Stomach (tissue), 9 donors: Measurements from ENCODE around the gene F13B. TPM values are rescaled to one million over a fixed set of nuclear protein-coding genes. Genes with fewer than 3 reads are reported as not detected.

ENCODE experiments used
- DNase-seq, 2 donors: peaks; one replicate each; pipeline versions ENCODE4 v3.0.0 to v3.0.0-alpha.2; 2013 to 2019
- H3K27ac ChIP-seq, 5 donors: fragments of 200-600 bp in 4 of 5; sonication (generic) in 4 of 5; one replicate each; pipeline ENCODE4 v1.5.1; 2013 to 2019; ENCODE audit warnings: mild to moderate bottlenecking in 1 of 5, moderate library complexity in 1 of 5
- H3K27me3 ChIP-seq, 3 donors: fragments of 200-600 bp; sonication (generic); one replicate each; pipeline ENCODE4 v1.5.1; 2017 to 2019; ENCODE audit warnings: mixed run types in 1 of 3
- H3K36me3 ChIP-seq, 4 donors: fragments of 200-600 bp; sonication (generic); 1 replicate in 3 of 4; 2 replicates in 1 of 4; pipeline ENCODE4 v1.5.1; 2016 to 2019
- H3K4me1 ChIP-seq, 4 donors: fragments of 200-600 bp; sonication (generic); one replicate each; pipeline ENCODE4 v1.5.1; 2016 to 2019
- H3K4me3 ChIP-seq, 4 donors: fragments of 200-600 bp; sonication (generic) in 3 of 4; one replicate each; pipeline ENCODE4 v1.5.1; 2016 to 2019; ENCODE audit warnings: mild to moderate bottlenecking in 1 of 4
- H3K9me3 ChIP-seq, 4 donors: fragments of 200-600 bp; sonication (generic); one replicate each; pipeline ENCODE4 v1.5.1; 2016 to 2019
- CTCF ChIP-seq, 7 experiments: fragments of 450-650 bp in 4 of 7; fragments of 200-600 bp in 3 of 7; sonication (generic) in 3 of 7; IDR thresholded peaks; one replicate each; pipeline ENCODE4 v1.5.1; 2016 to 2019; ENCODE audit warnings: antibody characterized with exemption in 7 of 7, control low read depth in 2 of 7, mild to moderate bottlenecking in 1 of 7
- EP300 ChIP-seq: sonication (generic); formaldehyde crosslinking; IDR thresholded peaks from one replicate; pipeline ENCODE4 v1.6.1; 2017; ENCODE audit warnings: antibody characterized with exemption
- POLR2A ChIP-seq, 4 donors: fragments of 450-650 bp; IDR thresholded peaks; one replicate each; pipeline ENCODE4 v1.6.1; 2016; ENCODE audit warnings: antibody characterized with exemption in 4 of 4, control low read depth in 2 of 4, mild to moderate bottlenecking in 1 of 4, moderate library complexity in 1 of 4
- POLR2AphosphoS5 ChIP-seq, 3 donors: sonication (generic); formaldehyde crosslinking; IDR thresholded peaks; one replicate each; pipeline ENCODE4 v1.6.1; 2016; ENCODE audit warnings: antibody characterized with exemption in 3 of 3
- WGBS, 5 donors: extraction: QIAGEN DNeasy Blood & Tissue Kit in 3 of 5; methylation state at CpG; one replicate each; pipeline versions ENCODE4 v1.1.5 to v1.1.7; 2013 to 2018; 5-methylcytosine and 5-hydroxymethylcytosine counted together
- intact Hi-C: fragments of 100-400 bp; cut with DNase I; formaldehyde crosslinking; loops from one replicate; pipeline ENCODE4 v1.15.1; 2023; ENCODE audit warnings: low total_unique reads
- polyA plus RNA-seq, 3 donors: library from polyadenylated mRNA; stranded (reverse); fragments of 200-250 nt; gene quantifications; one replicate each; pipeline ENCODE4 v1.2.3, GENCODE V29; 2013
- total RNA-seq, 5 donors: library from RNA; depleted of rRNA; stranded (reverse); fragments of >200 nt; gene quantifications; one replicate each; pipeline versions ENCODE4 v1.1.0 to v1.2.3, GENCODE V29; 2014 to 2016
- donor health status: healthy with polysubstance abuse.
- donor health status: Bipolar disorder and iron deficiency.
- donor health status: healthy.

The F13B gene
- total and polyA plus RNA-seq, 8 donors = 1.5 TPM; not detected in 7

GRCh38 chr1:197063212-197063611 lies 3.8 kb downstream of the F13B start:
- Histone ChIP-seq H3K27ac (no peak overlapping the region), H3K4me1 (no peaks in the 10 kb centered on the region), H3K27me3 (no peaks in the 10 kb centered on the region), H3K9me3 (no peaks in the 10 kb centered on the region), H3K36me3 (no peaks in the 10 kb centered on the region), H3K4me3 (no peak overlapping the region)
- WGBS, 5 donors = 66 to 84% (median 75%) methylated on average over 2 of the region's 2 CpGs
- intact Hi-C loops = no loop called here
- DNase-seq = no peak
- TF ChIP-seq POLR2AphosphoS5 (IDR thresholded peaks at IDR 0.05) (no peak), POLR2A (IDR thresholded peaks at IDR 0.05) (no peak), EP300 (no peak), CTCF (IDR thresholded peaks at IDR 0.05) (no peak)

- Histone ChIP-seq H3K4me3 (no peak overlapping the region), H3K4me1 (no peaks in the 10 kb centered on the region), H3K36me3 (no peaks in the 10 kb centered on the region), H3K27me3 (no peaks in the 10 kb centered on the region), H3K9me3 (no peaks in the 10 kb centered on the region), H3K27ac (no peak overlapping the region)
- intact Hi-C loops = no loop called here
- WGBS, 5 donors = 74 to 79% (median 74%) methylated on average over 2 of the region's 2 CpGs
- no peak for DNase-seq
- TF ChIP-seq POLR2AphosphoS5 (IDR thresholded peaks at IDR 0.05) (no peak), EP300 (no peak), CTCF (IDR thresholded peaks at IDR 0.05) (no peak), POLR2A (IDR thresholded peaks at IDR 0.05) (no peak)
Observed at GRCh38 chr1:197062692-197063091, 4.4 kb downstream of the F13B start.

GRCh38 chr1:197049100-197049499 lies 18.0 kb downstream of the F13B start:
- H3K9me3 ChIP-seq = no peaks in the 10 kb centered on the region
- H3K4me3 ChIP-seq = no peak overlapping the region
- DNase-seq = no peak
- no peaks in the 10 kb centered on the region for H3K36me3 ChIP-seq
- no peak for TF ChIP-seq POLR2A (IDR thresholded peaks at IDR 0.05)
- no peak for TF ChIP-seq EP300
- no peak for TF ChIP-seq POLR2AphosphoS5 (IDR thresholded peaks at IDR 0.05)
- TF ChIP-seq CTCF (IDR thresholded peaks at IDR 0.05) = no peak
- H3K27me3 ChIP-seq = no peaks in the 10 kb centered on the region
- intact Hi-C loops = no loop called here
- no peak overlapping the region for H3K27ac ChIP-seq
- no peaks in the 10 kb centered on the region for H3K4me1 ChIP-seq

GRCh38 chr1:197042676-197043341 lies 24.3 kb downstream of the F13B start:
- TF ChIP-seq POLR2A (IDR thresholded peaks at IDR 0.05) (no peak), CTCF (IDR thresholded peaks at IDR 0.05) (no peak), POLR2AphosphoS5 (IDR thresholded peaks at IDR 0.05) (no peak), EP300 (no peak)
- WGBS, 5 donors = 44 to 72% (median 61%) methylated on average over 2 to 4 of the region's 4 CpGs
- Histone ChIP-seq H3K4me3 (no peak overlapping the region), H3K4me1 (no peaks in the 10 kb centered on the region), H3K9me3 (no peaks in the 10 kb centered on the region), H3K27me3 (no peaks in the 10 kb centered on the region), H3K36me3 (no peaks in the 10 kb centered on the region), H3K27ac (no peak overlapping the region)
- peak in 1 of 2 donors; percentile 18 for DNase-seq
- intact Hi-C loops = no loop called here
